ENCODE results near the gene BICD1. TPM values are rescaled to one million over a fixed set of nuclear protein-coding genes. Genes with fewer than 3 reads are reported as not detected.
A peak's percentile ranks its signal among the peaks of the same experiment; 100 is the strongest.

BICD1 gene
- total RNA-seq, 1 experiment from 2014 or later: 45.6 TPM

- CTCF ChIA-PET: interaction anchor here (0.7 kb wide), 1 partner anchor 583 kb away, joined by 6 read pairs; no protein-coding TSS in a partner anchor
- Mint-ChIP-seq H3K4me1 (ENCODE audit: low read depth, unreplicated experiment) (no peaks in the 10 kb centered on the region), H3K27me3 (ENCODE audit: unreplicated experiment) (no peaks in the 10 kb centered on the region), H3K9me3 (ENCODE audit: low read depth, unreplicated experiment) (no peaks in the 10 kb centered on the region), H3K27ac (ENCODE audit: unreplicated experiment) (no peak overlapping the region), H3K36me3 (ENCODE audit: insufficient read depth, unreplicated experiment) (no peaks in the 10 kb centered on the region), H3K4me3 (ENCODE audit: low read depth, unreplicated experiment) (no peak overlapping the region)
- intact Hi-C loops (cut with micrococcal nuclease; ENCODE audit: unreplicated experiment): loop anchor here (10.0 kb wide), 1 partner anchor 166 kb away; no protein-coding TSS in a partner anchor
- no peak for TF ChIP-seq CTCF (IDR thresholded peaks at IDR 0.05; ENCODE audit: unreplicated experiment)
- BruUV-seq (replicated peaks): no TSS peak
- no peak for DNase-seq
These were observed 194.6 kb downstream of the BICD1 start for GRCh38 chr12:32301216-32301615.

- intact Hi-C loops (cut with micrococcal nuclease; ENCODE audit: unreplicated experiment): loop anchor here (10.0 kb wide), 1 partner anchor 168 kb away; no protein-coding TSS in a partner anchor
- no peak overlapping the region for H3K4me3 Mint-ChIP-seq (ENCODE audit: low read depth, unreplicated experiment)
- H3K9me3 Mint-ChIP-seq (ENCODE audit: low read depth, unreplicated experiment): no peaks in the 10 kb centered on the region
- H3K36me3 Mint-ChIP-seq (ENCODE audit: insufficient read depth, unreplicated experiment): peaks cover 4% of the 10 kb centered on the region
- TF ChIP-seq CTCF (IDR thresholded peaks at IDR 0.05; ENCODE audit: unreplicated experiment): no peak
- no peaks in the 10 kb centered on the region for H3K4me1 Mint-ChIP-seq (ENCODE audit: low read depth, unreplicated experiment)
- no peaks in the 10 kb centered on the region for H3K27me3 Mint-ChIP-seq (ENCODE audit: unreplicated experiment)
- H3K27ac Mint-ChIP-seq (ENCODE audit: unreplicated experiment): no peak overlapping the region
- BruUV-seq (replicated peaks): no TSS peak
- peak; percentile 46 for DNase-seq
- CTCF ChIA-PET: no interaction called here
These were observed 195.8 kb downstream of the BICD1 start for GRCh38 chr12:32302218-32303173.

GRCh38 chr12:32303174-32303549 lies 196.5 kb downstream of the BICD1 start:
- H3K4me3 Mint-ChIP-seq (ENCODE audit: low read depth, unreplicated experiment): no peak overlapping the region
- no peaks in the 10 kb centered on the region for H3K4me1 Mint-ChIP-seq (ENCODE audit: low read depth, unreplicated experiment)
- CTCF ChIA-PET: no interaction called here
- H3K27ac Mint-ChIP-seq (ENCODE audit: unreplicated experiment): no peak overlapping the region
- intact Hi-C loops (cut with micrococcal nuclease; ENCODE audit: unreplicated experiment): loop anchor here (10.0 kb wide), 1 partner anchor 168 kb away; no protein-coding TSS in a partner anchor
- no peak for TF ChIP-seq CTCF (IDR thresholded peaks at IDR 0.05; ENCODE audit: unreplicated experiment)
- peaks cover 4% of the 10 kb centered on the region for H3K36me3 Mint-ChIP-seq (ENCODE audit: insufficient read depth, unreplicated experiment)
- H3K9me3 Mint-ChIP-seq (ENCODE audit: low read depth, unreplicated experiment): no peaks in the 10 kb centered on the region
- H3K27me3 Mint-ChIP-seq (ENCODE audit: unreplicated experiment): no peaks in the 10 kb centered on the region
- BruUV-seq (replicated peaks): no TSS peak
- DNase-seq: no peak

- no TSS peak for BruUV-seq (replicated peaks)
- no peak overlapping the region for H3K27ac Mint-ChIP-seq (ENCODE audit: unreplicated experiment)
- H3K4me3 Mint-ChIP-seq (ENCODE audit: low read depth, unreplicated experiment): no peak overlapping the region
- no peaks in the 10 kb centered on the region for H3K27me3 Mint-ChIP-seq (ENCODE audit: unreplicated experiment)
- H3K4me1 Mint-ChIP-seq (ENCODE audit: low read depth, unreplicated experiment): peaks cover 6% of the 10 kb centered on the region
- peak; percentile 29 for DNase-seq
- intact Hi-C loops (cut with micrococcal nuclease; ENCODE audit: unreplicated experiment): loop anchor here (1.0 to 10.0 kb wide), 3 partner anchors 170 to 623 kb away; no protein-coding TSS in a partner anchor
- H3K36me3 Mint-ChIP-seq (ENCODE audit: insufficient read depth, unreplicated experiment): peaks cover 4% of the 10 kb centered on the region
- CTCF ChIA-PET: interaction anchor here (0.6 to 1.0 kb wide), 2 partner anchors 172 to 193 kb away, joined by 4 to 5 read pairs; no protein-coding TSS in a partner anchor
- no peaks in the 10 kb centered on the region for H3K9me3 Mint-ChIP-seq (ENCODE audit: low read depth, unreplicated experiment)
- TF ChIP-seq CTCF (IDR thresholded peaks at IDR 0.05; ENCODE audit: unreplicated experiment): peak; percentile 51
These were observed 198.5 kb downstream of the BICD1 start for GRCh38 chr12:32305163-32305562.
